OCI-LY7 (cell line): ENCODE measurements around the gene VPS4B. TPM values are rescaled to one million over a fixed set of nuclear protein-coding genes. Genes with fewer than 3 reads are reported as not detected.

Experiments used
- Bru-seq: library from RNA; stranded (reverse); fragments of 400-500 nt; gene quantifications from one replicate; lab custom pipeline; 2021; lab: Mats Ljungman, UMichigan
- BruChase-seq, 2 experiments: library from RNA; stranded (reverse); fragments of 400-500 nt; gene quantifications; one replicate each; lab custom pipeline; 2021; lab: Mats Ljungman, UMichigan
- BruUV-seq: library from RNA; stranded (reverse); fragments of 400-500 nt; replicated peaks from 2 replicates; lab custom pipeline; 2021; lab: Mats Ljungman, UMichigan
- CTCF ChIA-PET: fragments of 300-600 bp; sonication (Branson Sonifier 250); formaldehyde crosslinking; loops from one replicate; lab custom pipeline; 2022; ENCODE audit warnings: antibody characterized with exemption; ENCODE audit not compliant: unreplicated experiment; lab: Charles Lee
- POLR2A ChIA-PET: fragments of 300-600 bp; sonication (Branson Sonifier 250); formaldehyde crosslinking; loops from one replicate; lab custom pipeline; 2022; ENCODE audit warnings: antibody characterized with exemption; lab: Charles Lee
- DNase-seq: peaks from one replicate; pipeline ENCODE4 v3.0.0-alpha.2; 2015; ENCODE audit warnings: low spot score
- H2AFZ ChIP-seq: fragments of 200-600 bp; sonication (generic), shearing (Covaris generic); 2 replicates; pipeline ENCODE4 v1.6.1; 2014; ENCODE audit warnings: mild to moderate bottlenecking, antibody characterized with exemption, low read length, moderate library complexity
- H3K27ac ChIP-seq: fragments of 200-600 bp; sonication (generic); 2 replicates; pipeline ENCODE4 v1.5.1; 2014; ENCODE audit warnings: mixed run types, low read depth, mild to moderate bottlenecking, moderate library complexity, low read length, inconsistent platforms; ENCODE audit not compliant: poor library complexity, severe bottlenecking
- H3K36me3 ChIP-seq: fragments of 200-600 bp; sonication (generic); 2 replicates; pipeline ENCODE4 v1.6.1; 2014; ENCODE audit warnings: mild to moderate bottlenecking, antibody characterized with exemption, low read length, moderate library complexity, mixed read lengths; ENCODE audit not compliant: insufficient read depth
- H3K4me1 ChIP-seq: fragments of 200-600 bp; sonication (generic); 2 replicates; pipeline ENCODE4 v1.5.1; 2014; ENCODE audit warnings: mild to moderate bottlenecking, low read length; ENCODE audit not compliant: insufficient read depth, poor library complexity, severe bottlenecking
- H3K4me2 ChIP-seq: fragments of 200-600 bp; sonication (generic); 2 replicates; pipeline ENCODE4 v1.6.1; 2014; ENCODE audit warnings: mild to moderate bottlenecking, low read length
- H3K4me3 ChIP-seq: fragments of 200-600 bp; sonication (generic); 2 replicates; pipeline ENCODE4 v1.5.1; 2014; ENCODE audit warnings: mild to moderate bottlenecking, low read depth, low read length; ENCODE audit not compliant: poor library complexity, severe bottlenecking
- H3K79me2 ChIP-seq: fragments of 200-600 bp; sonication (generic); 2 replicates; pipeline ENCODE4 v1.6.1; 2016; ENCODE audit warnings: low read depth, mild to moderate bottlenecking, low read length, moderate library complexity, mixed read lengths; ENCODE audit not compliant: insufficient read depth
- H3K9me2 ChIP-seq: fragments of 200-600 bp; sonication (generic); 2 replicates; pipeline ENCODE4 v1.6.1; 2016; ENCODE audit warnings: mild to moderate bottlenecking, low read length, mixed read lengths; ENCODE audit not compliant: insufficient read depth
- H3K9me3 ChIP-seq: fragments of 200-600 bp; sonication (generic); 2 replicates; pipeline ENCODE4 v1.6.1; 2014; ENCODE audit warnings: mild to moderate bottlenecking, mixed run types, low read length, mixed read lengths
- H4K20me1 ChIP-seq: fragments of 200-600 bp; sonication (generic); 2 replicates; pipeline ENCODE4 v1.6.1; 2014; ENCODE audit warnings: mild to moderate bottlenecking, antibody characterized with exemption, low read length, moderate library complexity, mixed read lengths; ENCODE audit not compliant: insufficient read depth
- CTCF ChIP-seq: fragments of 200-600 bp; sonication (generic); conservative IDR thresholded peaks from 2 replicates; pipeline ENCODE4 v1.5.1; 2014; ENCODE audit warnings: mild to moderate bottlenecking, antibody characterized with exemption, low read length, moderate library complexity, mixed read lengths
- EZH2phosphoT487 ChIP-seq: fragments of 200-600 bp; sonication (generic); IDR thresholded peaks from 2 replicates; pipeline ENCODE4 v1.6.1; 2018; ENCODE audit warnings: low read depth, borderline replicate concordance, mild to moderate bottlenecking, mixed run types, antibody characterized with exemption, low read length, moderate library complexity, mixed read lengths
- intact Hi-C: fragments of 100-400 bp; cut with micrococcal nuclease; formaldehyde crosslinking; loops from one replicate; pipeline ENCODE4 v1.10.0; 2022; ENCODE audit not compliant: unreplicated experiment
- long read RNA-seq: library from polyadenylated mRNA; stranded (forward); transcript quantifications from one replicate; pipeline ENCODE4 v2.0.0, GENCODE V29; 2022
- total RNA-seq, 2 experiments: library from RNA; depleted of rRNA in 1 of 2; stranded (reverse); fragments of >200 nt in 1 of 2; shearing (Covaris generic) in 1 of 2; gene quantifications; 2 replicates each; pipeline ENCODE4 v1.2.3, GENCODE V29; 2014 to 2022

The VPS4B gene
- total RNA-seq (2014; rRNA removed; shearing (Covaris generic)), result 10.7 and 12.3 TPM in 2 replicates
- 22.9 and 26.1 TPM in 2 replicates for total RNA-seq (2022)
- percentile 74 among the genes with signal in this experiment for Bru-seq, nascent RNA
- BruChase-seq, experiment 1, labeled RNA remaining after a 6-hour chase, result percentile 65 among the genes with signal in this experiment
- percentile 78 among the genes with signal in this experiment for BruChase-seq, experiment 2, labeled RNA remaining after a 2-hour chase
- long read RNA-seq, transcript VPS4B-201 (11 exons, 3,324 nt), result major isoform, 57 of 63 reads
- long read RNA-seq, partial matches to known transcripts, result 0 of 63 reads
- long read RNA-seq, other reads (novel, unspliced or antisense), result 6 of 63 reads

- intact Hi-C loops, result loop anchor here (2.0 to 10.0 kb wide), 3 partner anchors 55 to 705 kb away; partner anchors contain the start of genes KDSR and PHLPP1
- no peaks in the 10 kb centered on the region for H4K20me1 ChIP-seq
- ChIA-PET CTCF (no interaction called here), POLR2A (interaction anchor here (0.6 to 1.2 kb wide), 2 partner anchors 24 to 28 kb away, joined by 3 to 4 read pairs; no protein-coding TSS in a partner anchor)
- TF ChIP-seq EZH2phosphoT487, result no peak
- TF ChIP-seq CTCF, result no peak
- DNase-seq, result peak; percentile 95
- H3K9me2 ChIP-seq, result no peaks in the 10 kb centered on the region
- peak within 1 kb of the TSS; percentile 67 for H3K27ac ChIP-seq
- H2AFZ ChIP-seq, result peak within 1 kb of the TSS; percentile 88; the same call in 1 of the 2 replicates
- peaks cover 22% of the 10 kb centered on the region for H3K36me3 ChIP-seq
- no TSS peak for BruUV-seq
- peaks cover 7% of the 10 kb centered on the region for H3K4me1 ChIP-seq
- peak within 1 kb of the TSS; percentile 98 for H3K4me2 ChIP-seq
- peaks cover 34% of the 10 kb centered on the region for H3K79me2 ChIP-seq
- no peaks in the 10 kb centered on the region for H3K9me3 ChIP-seq
- H3K4me3 ChIP-seq, result peak within 1 kb of the TSS; percentile 80
Measured at GRCh38 chr18:63422087-63422863, at the start of gene VPS4B. Gene VPS4B (minus strand): TSS chr18:63422476. CDS start chr18:63422259, 217 bp downstream.

GRCh38 chr18:63470751-63471150 is 48.5 kb upstream of the VPS4B start:
- intact Hi-C loops, result no loop called here
- ChIA-PET CTCF (no interaction called here), POLR2A (no interaction called here)
- no TSS peak for BruUV-seq
- Histone ChIP-seq H3K4me1 (no peaks in the 10 kb centered on the region), H3K9me3 (no peaks in the 10 kb centered on the region), H3K4me2 (no peak overlapping the region), H4K20me1 (no peaks in the 10 kb centered on the region), H3K9me2 (no peaks in the 10 kb centered on the region), H3K36me3 (no peaks in the 10 kb centered on the region), H3K4me3 (no peak overlapping the region), H3K79me2 (no peaks in the 10 kb centered on the region), H2AFZ (no peak overlapping the region), H3K27ac (no peak overlapping the region)
- no peak for TF ChIP-seq EZH2phosphoT487
- no peak for DNase-seq

GRCh38 chr18:63468575-63468974 is 46.3 kb upstream of the VPS4B start:
- no TSS peak for BruUV-seq

More at GRCh38 chr18:63468575-63468974, 46.3 kb upstream of the VPS4B start:
- H3K9me2 ChIP-seq, result no peaks in the 10 kb centered on the region
- no peak for DNase-seq
- H3K4me1 ChIP-seq, result no peaks in the 10 kb centered on the region
- ChIA-PET POLR2A (no interaction called here), CTCF (no interaction called here)
- H3K4me2 ChIP-seq, result no peak overlapping the region
- intact Hi-C loops, result no loop called here
- no peaks in the 10 kb centered on the region for H3K79me2 ChIP-seq
- TF ChIP-seq EZH2phosphoT487, result no peak
- TF ChIP-seq CTCF, result no peak
- H3K9me3 ChIP-seq, result no peaks in the 10 kb centered on the region
- H3K4me3 ChIP-seq, result no peak overlapping the region
- no peak overlapping the region for H2AFZ ChIP-seq
- no peaks in the 10 kb centered on the region for H3K36me3 ChIP-seq
- no peaks in the 10 kb centered on the region for H4K20me1 ChIP-seq
- H3K27ac ChIP-seq, result no peak overlapping the region
